SK-N-SH (cell line): ENCODE measurements around the gene MYLK. TPM values are rescaled to one million over a fixed set of nuclear protein-coding genes. Genes with fewer than 3 reads are reported as not detected.

Experiments
- ELF1 ChIP-seq: IDR thresholded peaks from 2 replicates; pipeline ENCODE4 v1.4.0; 2012
- EZH2phosphoT487 ChIP-seq: fragments of 200-600 bp; sonication (generic); IDR thresholded peaks from 2 replicates; pipeline ENCODE4 v1.6.1; 2017; ENCODE audit warnings: low read depth, mixed run types, mild to moderate bottlenecking, antibody characterized with exemption, moderate library complexity, borderline replicate concordance
- FOXJ3 ChIP-seq: sonication (generic); formaldehyde crosslinking; IDR thresholded peaks from 2 replicates; pipeline ENCODE4 v1.5.1; 2020; ENCODE audit warnings: mild to moderate bottlenecking, missing genetic modification reagents
- GABPA ChIP-seq: IDR thresholded peaks from 2 replicates; pipeline ENCODE4 v1.4.0; 2012; ENCODE audit warnings: low read depth, mild to moderate bottlenecking
- JUND ChIP-seq: IDR thresholded peaks from 2 replicates; pipeline ENCODE4 v1.4.0; 2012
- MEF2A ChIP-seq: IDR thresholded peaks from 2 replicates; pipeline ENCODE4 v1.4.0; 2012; ENCODE audit warnings: low read depth, borderline replicate concordance
- MXI1 ChIP-seq: IDR thresholded peaks from 2 replicates; pipeline ENCODE4 v1.6.1; 2012; ENCODE audit warnings: mild to moderate bottlenecking, low read depth, low read length, improper control_type of control experiment
- NRF1 ChIP-seq: IDR thresholded peaks from 2 replicates; pipeline ENCODE4 v1.6.1; 2012; ENCODE audit warnings: low read depth, mild to moderate bottlenecking, low read length
- POLR2AphosphoS5 ChIP-seq: IDR thresholded peaks from 2 replicates; pipeline ENCODE4 v1.6.1; 2012; ENCODE audit warnings: low read depth, low read length
- RAD21 ChIP-seq: IDR thresholded peaks from 2 replicates; pipeline ENCODE4 v1.6.1; 2012; ENCODE audit warnings: mild to moderate bottlenecking, low read length
- RCOR1 ChIP-seq: fragments of 150-350 bp; IDR thresholded peaks from 2 replicates; pipeline ENCODE4 v1.6.1; 2017; ENCODE audit warnings: antibody characterized with exemption, low read length
- RFX5 ChIP-seq: IDR thresholded peaks from 2 replicates; pipeline ENCODE4 v1.6.1; 2012; ENCODE audit warnings: mild to moderate bottlenecking, improper control_type of control experiment, low read length
- RXRA ChIP-seq: IDR thresholded peaks from 2 replicates; pipeline ENCODE4 v1.4.0; 2012; ENCODE audit warnings: low read depth, mild to moderate bottlenecking, borderline replicate concordance
- TCF12 ChIP-seq: IDR thresholded peaks from 2 replicates; pipeline ENCODE4 v1.4.0; 2012
- TEAD4 ChIP-seq: IDR thresholded peaks from 2 replicates; pipeline ENCODE4 v1.4.0; 2012; ENCODE audit warnings: mild to moderate bottlenecking, borderline replicate concordance; ENCODE audit not compliant: insufficient read depth
- polyA plus RNA-seq, 3 experiments: library from polyadenylated mRNA; depleted of rRNA; stranded (reverse); fragments of >200 nt; gene quantifications; 2 replicates each; pipeline ENCODE4 v1.2.3, GENCODE V29; 2012
- TF ChIP-seq, protein P1 (sequence below): IDR thresholded peaks from 2 replicates; pipeline ENCODE4; 2012
- TF ChIP-seq, protein P2 (sequence below): fragments of 200-600 bp; sonication (generic); IDR thresholded peaks from 2 replicates; pipeline ENCODE4 v1.6.1; 2017; ENCODE audit warnings: antibody characterized with exemption, mild to moderate bottlenecking, moderate library complexity
- TF ChIP-seq, protein P3 (sequence below): fragments of 150-350 bp; IDR thresholded peaks from 2 replicates; pipeline ENCODE4 v1.6.1; 2016; ENCODE audit warnings: mild to moderate bottlenecking, low read depth, low read length
- TF ChIP-seq, protein P4 (sequence below): fragments of 150-350 bp; IDR thresholded peaks from 2 replicates; pipeline ENCODE4 v1.6.1; 2017; ENCODE audit warnings: antibody characterized with exemption, low read length, low read depth, borderline replicate concordance
- TF ChIP-seq, protein P5 (sequence below): IDR thresholded peaks from 2 replicates; pipeline ENCODE4 v1.6.1; 2012; ENCODE audit warnings: mild to moderate bottlenecking, low read depth, low read length, moderate library complexity

Gene MYLK
- polyA plus RNA-seq, 1 of the 3 experiments (the other 2 are of a cell fraction), result 272 TPM

DNA sequence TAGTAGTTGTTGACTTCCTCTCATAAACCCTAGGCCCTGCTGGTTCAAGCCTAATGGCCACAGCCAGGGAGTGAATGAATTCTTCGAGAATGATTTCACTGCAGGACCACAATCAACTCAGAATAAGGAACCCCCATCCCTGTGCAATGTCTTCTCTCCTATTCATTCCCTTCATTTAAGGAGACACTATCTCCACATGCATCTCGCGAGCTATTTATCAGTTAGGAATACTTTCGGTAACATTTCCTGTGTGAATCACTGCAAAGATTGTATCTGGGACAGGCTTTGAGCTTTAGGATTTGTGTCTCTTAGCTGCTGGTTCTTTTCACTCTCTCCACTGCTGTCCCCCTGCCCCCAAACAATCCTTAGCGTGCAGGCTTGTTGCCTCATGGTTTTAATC, 94.4 kb downstream of the MYLK start (continued):
- peak; percentile 100 for TF ChIP-seq TEAD4
- TF ChIP-seq, protein P1, sequence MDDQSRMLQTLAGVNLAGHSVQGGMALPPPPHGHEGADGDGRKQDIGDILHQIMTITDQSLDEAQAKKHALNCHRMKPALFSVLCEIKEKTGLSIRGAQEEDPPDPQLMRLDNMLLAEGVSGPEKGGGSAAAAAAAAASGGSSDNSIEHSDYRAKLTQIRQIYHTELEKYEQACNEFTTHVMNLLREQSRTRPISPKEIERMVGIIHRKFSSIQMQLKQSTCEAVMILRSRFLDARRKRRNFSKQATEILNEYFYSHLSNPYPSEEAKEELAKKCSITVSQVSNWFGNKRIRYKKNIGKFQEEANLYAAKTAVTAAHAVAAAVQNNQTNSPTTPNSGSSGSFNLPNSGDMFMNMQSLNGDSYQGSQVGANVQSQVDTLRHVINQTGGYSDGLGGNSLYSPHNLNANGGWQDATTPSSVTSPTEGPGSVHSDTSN, result peak; percentile 99
- TF ChIP-seq TCF12, result peak; percentile 100
- peak; percentile 12; the same call in 1 of the 2 replicates for TF ChIP-seq RCOR1
- no peak; the same call in 1 of the 2 replicates for TF ChIP-seq EZH2phosphoT487
- no peak for TF ChIP-seq FOXJ3 (CRISPR knock-in tag)
- peak; percentile 99 for TF ChIP-seq RXRA
- TF ChIP-seq, protein P2, sequence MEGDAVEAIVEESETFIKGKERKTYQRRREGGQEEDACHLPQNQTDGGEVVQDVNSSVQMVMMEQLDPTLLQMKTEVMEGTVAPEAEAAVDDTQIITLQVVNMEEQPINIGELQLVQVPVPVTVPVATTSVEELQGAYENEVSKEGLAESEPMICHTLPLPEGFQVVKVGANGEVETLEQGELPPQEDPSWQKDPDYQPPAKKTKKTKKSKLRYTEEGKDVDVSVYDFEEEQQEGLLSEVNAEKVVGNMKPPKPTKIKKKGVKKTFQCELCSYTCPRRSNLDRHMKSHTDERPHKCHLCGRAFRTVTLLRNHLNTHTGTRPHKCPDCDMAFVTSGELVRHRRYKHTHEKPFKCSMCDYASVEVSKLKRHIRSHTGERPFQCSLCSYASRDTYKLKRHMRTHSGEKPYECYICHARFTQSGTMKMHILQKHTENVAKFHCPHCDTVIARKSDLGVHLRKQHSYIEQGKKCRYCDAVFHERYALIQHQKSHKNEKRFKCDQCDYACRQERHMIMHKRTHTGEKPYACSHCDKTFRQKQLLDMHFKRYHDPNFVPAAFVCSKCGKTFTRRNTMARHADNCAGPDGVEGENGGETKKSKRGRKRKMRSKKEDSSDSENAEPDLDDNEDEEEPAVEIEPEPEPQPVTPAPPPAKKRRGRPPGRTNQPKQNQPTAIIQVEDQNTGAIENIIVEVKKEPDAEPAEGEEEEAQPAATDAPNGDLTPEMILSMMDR, result no peak
- TF ChIP-seq, protein P3, sequence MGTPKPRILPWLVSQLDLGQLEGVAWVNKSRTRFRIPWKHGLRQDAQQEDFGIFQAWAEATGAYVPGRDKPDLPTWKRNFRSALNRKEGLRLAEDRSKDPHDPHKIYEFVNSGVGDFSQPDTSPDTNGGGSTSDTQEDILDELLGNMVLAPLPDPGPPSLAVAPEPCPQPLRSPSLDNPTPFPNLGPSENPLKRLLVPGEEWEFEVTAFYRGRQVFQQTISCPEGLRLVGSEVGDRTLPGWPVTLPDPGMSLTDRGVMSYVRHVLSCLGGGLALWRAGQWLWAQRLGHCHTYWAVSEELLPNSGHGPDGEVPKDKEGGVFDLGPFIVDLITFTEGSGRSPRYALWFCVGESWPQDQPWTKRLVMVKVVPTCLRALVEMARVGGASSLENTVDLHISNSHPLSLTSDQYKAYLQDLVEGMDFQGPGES, result no peak
- peak; percentile 49; the same call in 1 of the 2 replicates for TF ChIP-seq GABPA
- TF ChIP-seq RAD21, result no peak
- peak; percentile 91 for TF ChIP-seq MEF2A
- TF ChIP-seq RFX5, result no peak
- TF ChIP-seq, protein P4, sequence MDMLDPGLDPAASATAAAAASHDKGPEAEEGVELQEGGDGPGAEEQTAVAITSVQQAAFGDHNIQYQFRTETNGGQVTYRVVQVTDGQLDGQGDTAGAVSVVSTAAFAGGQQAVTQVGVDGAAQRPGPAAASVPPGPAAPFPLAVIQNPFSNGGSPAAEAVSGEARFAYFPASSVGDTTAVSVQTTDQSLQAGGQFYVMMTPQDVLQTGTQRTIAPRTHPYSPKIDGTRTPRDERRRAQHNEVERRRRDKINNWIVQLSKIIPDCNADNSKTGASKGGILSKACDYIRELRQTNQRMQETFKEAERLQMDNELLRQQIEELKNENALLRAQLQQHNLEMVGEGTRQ, result no peak
- no peak for TF ChIP-seq MXI1
- no peak; the same call in 1 of the 2 replicates for TF ChIP-seq ELF1
- TF ChIP-seq POLR2AphosphoS5, result peak; percentile 99
- TF ChIP-seq JUND, result peak; percentile 100
- TF ChIP-seq, protein P5, sequence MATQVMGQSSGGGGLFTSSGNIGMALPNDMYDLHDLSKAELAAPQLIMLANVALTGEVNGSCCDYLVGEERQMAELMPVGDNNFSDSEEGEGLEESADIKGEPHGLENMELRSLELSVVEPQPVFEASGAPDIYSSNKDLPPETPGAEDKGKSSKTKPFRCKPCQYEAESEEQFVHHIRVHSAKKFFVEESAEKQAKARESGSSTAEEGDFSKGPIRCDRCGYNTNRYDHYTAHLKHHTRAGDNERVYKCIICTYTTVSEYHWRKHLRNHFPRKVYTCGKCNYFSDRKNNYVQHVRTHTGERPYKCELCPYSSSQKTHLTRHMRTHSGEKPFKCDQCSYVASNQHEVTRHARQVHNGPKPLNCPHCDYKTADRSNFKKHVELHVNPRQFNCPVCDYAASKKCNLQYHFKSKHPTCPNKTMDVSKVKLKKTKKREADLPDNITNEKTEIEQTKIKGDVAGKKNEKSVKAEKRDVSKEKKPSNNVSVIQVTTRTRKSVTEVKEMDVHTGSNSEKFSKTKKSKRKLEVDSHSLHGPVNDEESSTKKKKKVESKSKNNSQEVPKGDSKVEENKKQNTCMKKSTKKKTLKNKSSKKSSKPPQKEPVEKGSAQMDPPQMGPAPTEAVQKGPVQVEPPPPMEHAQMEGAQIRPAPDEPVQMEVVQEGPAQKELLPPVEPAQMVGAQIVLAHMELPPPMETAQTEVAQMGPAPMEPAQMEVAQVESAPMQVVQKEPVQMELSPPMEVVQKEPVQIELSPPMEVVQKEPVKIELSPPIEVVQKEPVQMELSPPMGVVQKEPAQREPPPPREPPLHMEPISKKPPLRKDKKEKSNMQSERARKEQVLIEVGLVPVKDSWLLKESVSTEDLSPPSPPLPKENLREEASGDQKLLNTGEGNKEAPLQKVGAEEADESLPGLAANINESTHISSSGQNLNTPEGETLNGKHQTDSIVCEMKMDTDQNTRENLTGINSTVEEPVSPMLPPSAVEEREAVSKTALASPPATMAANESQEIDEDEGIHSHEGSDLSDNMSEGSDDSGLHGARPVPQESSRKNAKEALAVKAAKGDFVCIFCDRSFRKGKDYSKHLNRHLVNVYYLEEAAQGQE, result peak; percentile 83
- no peak for TF ChIP-seq NRF1
